Esophagus squamous epithelium (tissue), 5 donors: ENCODE data around the gene C16orf46. TPM values are rescaled to one million over a fixed set of nuclear protein-coding genes. Genes with fewer than 3 reads are reported as not detected.

Source experiments
- DNase-seq: peaks from one replicate; lab custom pipeline; 2025; lab: John Stamatoyannopoulos, UW
- H3K27ac ChIP-seq, 4 donors: fragments of 200-600 bp; sonication (generic); one replicate each; pipeline ENCODE4 v1.5.1; 2016 to 2019; ENCODE audit warnings: mild to moderate bottlenecking in 1 of 4
- H3K27me3 ChIP-seq, 4 donors: fragments of 200-600 bp; sonication (generic); 1 replicate in 3 of 4; 2 replicates in 1 of 4; pipeline versions ENCODE4 v1.5.1 to v1.6.0; 2017 to 2021; ENCODE audit warnings: antibody characterized with exemption in 1 of 4
- H3K36me3 ChIP-seq, 3 donors: fragments of 200-600 bp; sonication (generic); one replicate each; pipeline ENCODE4 v1.5.1; 2016 to 2019
- H3K4me1 ChIP-seq, 3 donors: fragments of 200-600 bp; sonication (generic); one replicate each; pipeline ENCODE4 v1.5.1; 2017 to 2019
- H3K4me3 ChIP-seq, 4 donors: fragments of 200-600 bp; sonication (generic); 1 replicate in 3 of 4; 2 replicates in 1 of 4; pipeline ENCODE4 v1.5.1; 2016 to 2019; ENCODE audit warnings: mild to moderate bottlenecking in 2 of 4, moderate library complexity in 1 of 4
- H3K9me3 ChIP-seq, 3 donors: fragments of 200-600 bp; sonication (generic); one replicate each; pipeline ENCODE4 v1.5.1; 2016 to 2019
- CTCF ChIP-seq, 6 experiments: fragments of 450-650 bp in 4 of 6; fragments of 200-600 bp in 2 of 6; sonication (generic) in 2 of 6; IDR thresholded peaks; one replicate each; pipeline ENCODE4 v1.5.1; 2016 to 2019; ENCODE audit warnings: antibody characterized with exemption in 6 of 6, mild to moderate bottlenecking in 4 of 6, moderate library complexity in 4 of 6
- POLR2A ChIP-seq, 4 donors: fragments of 450-650 bp; IDR thresholded peaks; one replicate each; pipeline ENCODE4 v1.6.1; 2017; ENCODE audit warnings: antibody characterized with exemption in 4 of 4, mild to moderate bottlenecking in 4 of 4, moderate library complexity in 3 of 4
- WGBS, 2 donors: methylation state at CpG; one replicate each; pipeline ENCODE4 v1.1.5; 2018; 5-methylcytosine and 5-hydroxymethylcytosine counted together
- intact Hi-C: fragments of 100-400 bp; cut with DNase I; formaldehyde crosslinking; loops from one replicate; pipeline ENCODE4 v1.15.0; 2022
- total RNA-seq, 4 donors: library from RNA; depleted of rRNA; stranded (reverse); fragments of >200 nt; gene quantifications; one replicate each; pipeline ENCODE4 v1.1.0, GENCODE V29; 2016
- donor health status: DM: yes; HTN: yes; CAD: no.

Gene C16orf46
- total RNA-seq, 4 donors from 2014 or later, result 0.26 to 5.1 (median 0.38) TPM; not detected in 1

- 0% methylated on average over 11 of the region's 83 CpGs; no CpG with 5 or more reads in 1 of the 2 donors for WGBS, 2 donors
- no peaks in the 10 kb centered on the region for H3K27me3 ChIP-seq
- H3K9me3 ChIP-seq, result no peaks in the 10 kb centered on the region
- peak; percentile 95 for DNase-seq
- intact Hi-C loops, result no loop called here
- peak within 1 kb of the TSS; percentile 70 to 89 (median 82) for H3K4me3 ChIP-seq
- H3K27ac ChIP-seq, result peak within 1 kb of the TSS; percentile 76 to 89 (median 84)
- no peak for TF ChIP-seq CTCF (IDR thresholded peaks at IDR 0.05)
- TF ChIP-seq POLR2A (IDR thresholded peaks at IDR 0.05), result peak in 2 of 4 donors; percentile 22 to 52
- H3K36me3 ChIP-seq, result no peaks in the 10 kb centered on the region
- peaks cover 5 to 15% (median 8%) of the 10 kb centered on the region in 3 donors for H3K4me1 ChIP-seq
Observed at GRCh38 chr16:81095953-81096714, 19.1 kb upstream of the C16orf46 start, which contains the start of gene GCSH. Gene GCSH (minus strand): TSS chr16:81096395. CDS start chr16:81096278, 117 bp downstream.

- Histone ChIP-seq H3K4me3 (peak overlapping the region; percentile 70 to 89 (median 82)), H3K4me1 (peaks cover 5 to 15% (median 8%) of the 10 kb centered on the region in 3 donors), H3K9me3 (no peaks in the 10 kb centered on the region), H3K27ac (peak overlapping the region; percentile 76 to 89 (median 84)), H3K27me3 (no peaks in the 10 kb centered on the region), H3K36me3 (no peaks in the 10 kb centered on the region)
- TF ChIP-seq CTCF (IDR thresholded peaks at IDR 0.05) (no peak), POLR2A (IDR thresholded peaks at IDR 0.05) (no peak)
- intact Hi-C loops, result no loop called here
- 7% methylated on average over 6 of the region's 22 CpGs; no CpG with 5 or more reads in 1 of the 2 donors for WGBS, 2 donors
- DNase-seq, result no peak
Observed at GRCh38 chr16:81095653-81095952, 18.6 kb upstream of the C16orf46 start.

GRCh38 chr16:81094771-81095251 is 17.8 kb upstream of the C16orf46 start:
- DNase-seq, result no peak
- Histone ChIP-seq H3K9me3 (no peaks in the 10 kb centered on the region), H3K4me1 (peaks cover 5 to 15% (median 8%) of the 10 kb centered on the region in 3 donors), H3K4me3 (peak overlapping the region in 3 of 4 donors; percentile 70 to 89 (median 87)), H3K27ac (no peak overlapping the region), H3K27me3 (no peaks in the 10 kb centered on the region), H3K36me3 (no peaks in the 10 kb centered on the region)
- TF ChIP-seq CTCF (IDR thresholded peaks at IDR 0.05), result no peak
- TF ChIP-seq POLR2A (IDR thresholded peaks at IDR 0.05), result no peak
- WGBS, 2 donors, result 24 to 63% methylated on average over 6 to 20 of the region's 21 CpGs
- intact Hi-C loops, result no loop called here

- intact Hi-C loops, result no loop called here
- Histone ChIP-seq H3K27me3 (no peaks in the 10 kb centered on the region), H3K9me3 (no peaks in the 10 kb centered on the region), H3K4me1 (no peaks in the 10 kb centered on the region), H3K36me3 (peaks cover 0 to 10% (median 0%) of the 10 kb centered on the region in 3 donors), H3K4me3 (no peak overlapping the region), H3K27ac (no peak overlapping the region)
- no peak for DNase-seq
- WGBS, 2 donors, result 91 to 100% methylated on average over 2 to 5 of the region's 5 CpGs
- TF ChIP-seq CTCF (IDR thresholded peaks at IDR 0.05) (no peak), POLR2A (IDR thresholded peaks at IDR 0.05) (no peak)
Observed at GRCh38 chr16:81088836-81089235, 11.8 kb upstream of the C16orf46 start.

- DNase-seq, result no peak
- Histone ChIP-seq H3K4me3 (no peak overlapping the region), H3K36me3 (peaks cover 0 to 11% (median 0%) of the 10 kb centered on the region in 3 donors), H3K4me1 (peaks cover 0 to 15% (median 4%) of the 10 kb centered on the region in 3 donors), H3K27ac (no peak overlapping the region), H3K9me3 (no peaks in the 10 kb centered on the region), H3K27me3 (no peaks in the 10 kb centered on the region)
- WGBS, 2 donors, result 86 to 92% methylated on average over 4 of the region's 4 CpGs
- no peak for TF ChIP-seq CTCF (IDR thresholded peaks at IDR 0.05)
- no peak for TF ChIP-seq POLR2A (IDR thresholded peaks at IDR 0.05)
- intact Hi-C loops, result no loop called here
Observed at GRCh38 chr16:81081014-81081413, 4.0 kb upstream of the C16orf46 start.
